IMR-90 (cell line): ENCODE data around the gene CLEC14A.

Experiments
- BHLHE40 ChIP-seq: fragments of 150-350 bp; IDR thresholded peaks from 2 replicates; pipeline ENCODE4 v1.6.1; 2016; ENCODE audit warnings: mild to moderate bottlenecking, low read depth, low read length
- CEBPB ChIP-seq: IDR thresholded peaks from 2 replicates; pipeline ENCODE4 v1.6.1; 2012; ENCODE audit warnings: low read depth, low read length, improper control_type of control experiment
- CTCF ChIP-seq: conservative IDR thresholded peaks from 2 replicates; pipeline ENCODE4 v1.5.1; 2012; ENCODE audit warnings: mild to moderate bottlenecking, low read depth, low read length, improper control_type of control experiment
- FOS ChIP-seq: fragments of 150-350 bp; IDR thresholded peaks from 2 replicates; pipeline ENCODE4 v1.6.1; 2016; ENCODE audit warnings: low read depth, low read length
- MAZ ChIP-seq: IDR thresholded peaks from 2 replicates; pipeline ENCODE4 v1.6.1; 2012; ENCODE audit warnings: low read depth, mild to moderate bottlenecking, low read length, improper control_type of control experiment, moderate library complexity, borderline replicate concordance
- MXI1 ChIP-seq: IDR thresholded peaks from 2 replicates; pipeline ENCODE4 v1.6.1; 2012; ENCODE audit warnings: low read depth, mild to moderate bottlenecking, low read length, moderate library complexity, borderline replicate concordance
- NFE2L2 ChIP-seq: fragments of 150-350 bp; IDR thresholded peaks from 2 replicates; pipeline ENCODE4 v1.6.1; 2016; ENCODE audit warnings: low read depth, mild to moderate bottlenecking, low read length
- POLR2A ChIP-seq: IDR thresholded peaks from 2 replicates; pipeline ENCODE4 v1.6.1; 2012; ENCODE audit warnings: mild to moderate bottlenecking, low read depth, low read length
- RAD21 ChIP-seq: IDR thresholded peaks from 2 replicates; pipeline ENCODE4 v1.6.1; 2012; ENCODE audit warnings: low read length, improper control_type of control experiment
- RCOR1 ChIP-seq: IDR thresholded peaks from 2 replicates; pipeline ENCODE4 v1.6.1; 2012; ENCODE audit warnings: mild to moderate bottlenecking, low read length, improper control_type of control experiment; ENCODE audit not compliant: insufficient replicate concordance
- RFX5 ChIP-seq: IDR thresholded peaks from 2 replicates; pipeline ENCODE4 v1.8.0; 2012; ENCODE audit warnings: low read depth, mild to moderate bottlenecking, low read length, moderate library complexity
- SMC3 ChIP-seq: fragments of 150-350 bp; IDR thresholded peaks from 2 replicates; pipeline ENCODE4 v1.6.1; 2016; ENCODE audit warnings: low read depth, mild to moderate bottlenecking, antibody characterized with exemption, low read length, moderate library complexity
- USF2 ChIP-seq: fragments of 150-350 bp; IDR thresholded peaks from 2 replicates; pipeline ENCODE4 v1.6.1; 2017; ENCODE audit warnings: mild to moderate bottlenecking, antibody characterized with exemption, low read length, low read depth

- TF ChIP-seq POLR2A (no peak), CTCF (no peak), SMC3 (no peak), USF2 (no peak), MXI1 (no peak), FOS (no peak), NFE2L2 (no peak), RCOR1 (no peak), CEBPB (no peak), RAD21 (no peak), MAZ (no peak), BHLHE40 (no peak), RFX5 (0 out of 2 replicates have a peak, but pooled peaks have one; percentile 27)
Observed at GRCh38 chr14:38291681-38292467, 36.0 kb upstream of the CLEC14A start.
